Kasumi-1 (cell line): ENCODE data around the gene PRKCI.
"Not testable (repeated sequence)": the region's sequence is repeated elsewhere in the genome, so short reads cannot be mapped to it uniquely, and the experiment has no call there.

Source experiments
- DNase-seq, 2 experiments: peaks; one replicate each; lab custom pipeline; 2025; lab: John Stamatoyannopoulos, UW

Gene PRKCI

DNA sequence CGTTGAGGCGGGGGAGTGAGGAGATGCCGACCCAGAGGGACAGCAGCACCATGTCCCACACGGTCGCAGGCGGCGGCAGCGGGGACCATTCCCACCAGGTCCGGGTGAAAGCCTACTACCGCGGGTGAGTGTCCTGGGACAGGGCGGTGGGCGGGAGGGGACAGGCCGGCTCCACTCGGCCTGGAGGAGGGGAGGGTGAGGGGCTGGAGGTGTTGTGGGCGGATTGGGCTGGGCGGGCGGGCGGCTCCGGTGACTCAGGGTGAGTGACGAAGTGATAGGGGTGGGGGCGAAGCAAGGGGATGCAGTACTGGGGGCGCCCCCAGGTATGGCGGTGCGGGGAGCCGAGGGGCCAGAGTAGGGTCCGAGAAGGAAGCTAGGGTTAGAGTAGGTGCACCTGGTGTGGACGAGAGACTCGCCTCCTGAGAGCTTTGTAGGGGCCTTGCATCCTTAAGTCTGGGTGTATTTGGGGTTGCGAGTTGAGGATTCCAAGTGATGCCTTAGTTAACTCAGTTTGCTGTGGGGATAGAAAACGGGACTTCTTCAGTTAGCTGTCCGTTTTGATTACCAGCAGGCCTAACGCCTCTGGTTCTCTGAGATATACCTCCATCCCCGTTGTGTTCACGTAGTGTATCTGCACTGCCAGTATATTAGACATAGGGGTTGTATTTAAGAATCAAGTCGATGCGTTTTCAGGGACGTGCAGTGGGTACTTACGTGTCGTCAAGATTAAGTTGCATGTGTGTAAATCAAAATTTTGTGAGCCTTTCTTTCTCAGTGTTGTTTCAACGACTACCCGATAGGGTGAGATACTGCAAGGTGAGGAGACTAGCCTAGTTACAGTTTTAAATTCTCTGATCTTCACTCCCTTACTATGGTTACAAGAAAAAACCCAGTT is 670 bp downstream of the PRKCI start:
- peak; percentile 30 to 66 for DNase-seq

DNA sequence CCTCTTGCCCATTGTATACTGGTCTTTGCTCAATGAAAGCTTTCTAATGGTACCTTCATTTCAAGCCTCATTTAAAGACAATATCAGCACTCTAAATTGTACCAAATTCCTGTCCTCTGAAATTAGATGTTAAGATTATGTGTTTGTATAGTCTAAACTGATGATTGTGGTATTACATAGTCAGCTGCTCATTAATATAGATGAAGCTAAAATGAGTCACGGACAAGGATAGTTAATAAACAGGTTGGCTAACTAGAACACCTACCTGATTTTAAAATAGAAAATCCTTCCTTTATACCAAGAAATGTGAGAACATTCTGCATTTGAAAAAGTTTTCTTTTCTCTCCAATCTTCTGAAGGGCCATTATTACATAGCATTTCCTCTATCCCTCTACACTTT is 2.9 kb downstream of the PRKCI start:
- DNase-seq = no peak

DNA sequence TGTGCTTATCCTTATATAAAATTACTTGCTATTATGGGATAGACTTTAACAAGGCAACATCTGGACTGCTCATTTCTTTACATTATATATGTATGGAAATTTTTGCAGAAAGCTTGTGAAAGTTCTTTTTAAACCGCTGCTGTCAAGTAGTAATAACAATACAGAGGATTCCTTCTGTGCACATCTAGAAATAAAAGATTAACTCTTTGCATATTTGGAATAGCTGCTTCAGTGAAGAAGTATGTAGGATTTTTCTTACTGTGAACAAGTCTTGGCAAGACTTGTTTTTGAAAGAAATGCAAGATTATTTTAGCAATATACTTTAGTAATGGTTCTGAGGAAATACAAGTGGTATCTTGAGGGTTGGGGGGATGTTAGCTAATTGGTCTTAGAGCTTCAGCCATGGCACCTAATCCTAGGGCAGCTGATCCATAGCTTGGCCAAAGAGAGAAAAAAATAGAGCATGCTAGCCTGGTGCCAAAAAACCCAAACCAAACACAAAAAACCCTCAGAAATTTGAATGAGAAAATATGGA is 4.3 kb downstream of the PRKCI start:
- no peak for DNase-seq

DNA sequence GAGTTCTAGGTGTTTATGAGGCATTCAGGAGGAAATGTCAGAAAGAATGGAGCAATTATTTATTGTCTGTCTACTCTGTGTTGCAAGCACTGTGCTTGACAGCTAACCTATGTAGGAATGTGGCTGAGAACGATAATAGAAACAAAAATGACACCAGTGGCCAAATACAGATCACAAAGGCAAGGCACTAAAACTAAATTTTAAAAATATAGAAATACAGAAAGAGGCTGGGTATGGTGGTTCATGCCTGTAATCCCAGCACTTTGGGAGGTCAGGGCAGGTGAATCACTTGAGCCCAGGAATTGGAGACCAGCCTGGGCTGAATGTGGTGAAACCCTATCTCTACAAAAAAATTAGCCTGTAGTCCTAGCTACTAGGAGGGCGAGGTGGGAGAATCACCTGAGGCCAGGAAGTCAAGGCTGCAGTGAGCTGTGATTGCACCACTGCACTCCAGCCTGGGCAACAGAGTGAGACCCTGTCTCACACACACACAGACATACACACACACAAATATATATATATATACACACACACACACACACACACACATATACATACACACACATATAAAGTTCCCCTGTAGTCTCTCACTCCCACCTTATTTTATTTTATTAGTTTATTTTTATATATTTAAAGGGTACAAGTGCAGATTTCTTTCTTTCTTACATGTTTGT is 6.0 kb downstream of the PRKCI start:
- DNase-seq = no peak

DNA sequence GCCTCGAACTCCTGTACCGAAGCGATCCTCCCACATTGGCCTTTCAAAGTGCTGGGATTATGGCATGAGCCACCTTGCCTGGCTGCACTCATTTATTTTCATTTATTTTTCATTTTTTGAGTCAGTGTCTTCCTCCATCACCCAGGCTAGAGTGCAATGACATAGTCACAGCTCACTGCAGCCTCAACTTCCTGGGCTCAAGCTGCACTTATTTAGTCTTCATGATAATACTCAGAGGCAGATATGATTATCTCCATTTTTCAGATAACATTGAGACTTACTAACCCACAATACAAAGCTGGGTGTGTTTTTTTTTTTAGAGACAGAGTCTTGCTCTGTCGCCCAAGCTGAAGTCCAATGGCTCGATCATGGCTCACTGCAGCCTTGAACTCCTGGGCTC is 10.0 kb downstream of the PRKCI start:
- no peak for DNase-seq

DNA sequence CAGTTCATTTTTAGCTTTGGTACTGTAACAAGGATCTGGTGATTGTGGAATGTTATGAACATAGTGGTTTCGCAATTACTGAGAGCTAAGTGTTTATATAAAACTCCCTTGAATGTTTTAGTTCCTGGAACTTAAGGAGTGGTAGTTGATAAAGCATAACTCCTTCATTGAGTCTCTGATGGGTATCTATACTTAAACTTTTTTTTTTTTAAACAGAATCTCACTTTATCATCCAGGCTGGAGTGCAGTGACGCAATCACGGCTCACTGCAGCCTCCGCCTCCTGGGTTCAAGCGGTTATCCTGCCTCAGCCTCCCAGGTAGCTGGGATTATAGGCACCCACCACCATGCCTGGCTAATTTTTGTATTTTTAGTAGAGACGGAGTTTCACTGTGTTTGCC is 11.3 kb downstream of the PRKCI start:
- DNase-seq = no peak

DNA sequence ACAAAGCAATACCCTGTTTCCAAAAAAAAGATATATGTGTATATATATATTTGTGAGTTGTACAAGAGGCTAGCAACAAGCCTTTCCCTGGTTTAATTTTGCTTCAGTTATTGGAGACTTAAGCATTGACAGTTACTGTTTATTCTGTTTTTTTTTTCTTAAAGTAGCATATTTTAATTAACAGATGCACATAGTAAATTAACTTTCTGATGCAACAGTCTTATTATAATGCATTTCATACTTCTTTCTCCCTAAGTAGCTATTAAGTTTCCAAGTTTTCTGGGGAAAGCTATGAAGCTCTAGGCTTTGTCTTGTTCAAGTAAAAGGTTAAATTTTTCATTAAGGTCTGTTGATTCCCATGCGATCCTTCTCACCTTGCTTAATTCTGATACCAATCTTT is 17.9 kb downstream of the PRKCI start:
- DNase-seq = no peak

DNA sequence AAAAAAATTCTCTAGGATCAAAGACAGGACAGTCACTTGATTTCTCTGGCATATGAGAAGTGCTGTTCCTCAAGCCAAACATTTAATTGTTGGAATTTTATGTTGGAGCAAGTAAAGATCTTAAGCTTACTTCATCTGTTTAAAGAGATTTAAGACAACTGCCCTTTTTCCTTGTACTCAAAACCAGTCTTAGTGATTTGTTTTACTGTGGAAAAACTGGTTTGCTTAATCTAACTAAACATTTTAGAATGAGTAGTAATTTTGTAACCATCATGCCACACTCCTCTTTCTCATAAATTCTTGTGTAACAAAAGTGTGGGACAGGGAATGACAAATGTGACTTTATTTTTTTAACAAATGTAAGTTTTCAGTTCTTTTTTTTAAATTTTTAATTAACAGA is 18.4 kb downstream of the PRKCI start:
- no peak for DNase-seq

DNA sequence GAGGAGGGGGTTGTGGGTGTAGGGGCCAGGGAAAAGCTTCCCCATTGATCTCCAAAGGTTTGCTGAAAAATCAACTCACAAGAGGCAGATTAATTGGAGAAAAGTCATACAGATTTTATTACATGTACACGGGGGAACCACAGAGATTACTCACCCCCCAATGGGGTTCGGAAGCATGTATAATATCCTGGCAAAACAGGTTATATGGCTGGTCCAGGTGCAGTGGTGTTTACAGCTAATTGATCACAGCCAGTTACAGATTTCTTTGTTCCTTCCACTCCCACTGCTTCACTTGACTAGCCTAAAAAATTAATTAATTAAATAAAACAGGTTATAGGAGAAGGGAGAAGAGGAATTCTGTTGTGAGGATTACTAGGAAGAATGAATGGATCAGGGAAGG is 22.4 kb downstream of the PRKCI start:
- DNase-seq = no peak

DNA sequence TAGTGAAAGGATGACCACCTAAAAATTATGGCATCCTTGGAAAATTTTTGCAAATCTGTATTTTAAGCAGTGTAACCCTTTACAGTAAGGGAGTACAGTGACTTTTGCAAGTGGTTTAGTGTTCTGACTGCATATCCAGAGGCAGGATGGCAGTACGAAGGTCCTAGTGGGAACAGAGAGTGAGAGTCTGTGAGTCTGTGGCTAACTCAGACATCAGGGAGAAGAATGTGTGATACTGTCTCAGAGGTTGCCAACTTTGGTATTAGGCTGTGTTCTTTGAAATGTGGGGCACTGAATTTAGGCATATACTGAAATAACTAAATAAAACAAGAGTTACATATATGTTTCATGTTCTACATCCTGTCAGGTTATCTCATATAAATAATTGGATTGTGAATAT is 25.7 kb downstream of the PRKCI start:
- DNase-seq = no peak

DNA sequence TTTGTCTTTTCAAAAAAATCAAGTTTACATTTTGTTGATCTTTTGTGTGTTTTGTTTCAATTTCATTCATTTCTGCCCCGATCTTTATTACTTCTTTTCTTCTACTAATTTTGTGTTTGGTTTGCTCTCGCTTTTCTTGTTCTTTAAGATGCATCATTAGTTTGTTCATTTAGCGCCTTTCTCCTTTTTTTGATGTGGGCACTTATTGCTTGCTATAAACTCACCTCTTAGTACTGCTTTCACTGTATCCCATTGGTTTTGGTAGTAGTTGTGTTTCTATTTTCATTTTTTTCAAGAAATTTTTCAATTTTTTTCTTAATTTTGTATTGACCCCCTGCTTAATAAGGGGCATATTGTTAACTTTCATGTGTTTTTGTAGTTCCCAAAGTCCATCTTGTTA is 34.4 kb downstream of the PRKCI start:
- no peak for DNase-seq

DNA sequence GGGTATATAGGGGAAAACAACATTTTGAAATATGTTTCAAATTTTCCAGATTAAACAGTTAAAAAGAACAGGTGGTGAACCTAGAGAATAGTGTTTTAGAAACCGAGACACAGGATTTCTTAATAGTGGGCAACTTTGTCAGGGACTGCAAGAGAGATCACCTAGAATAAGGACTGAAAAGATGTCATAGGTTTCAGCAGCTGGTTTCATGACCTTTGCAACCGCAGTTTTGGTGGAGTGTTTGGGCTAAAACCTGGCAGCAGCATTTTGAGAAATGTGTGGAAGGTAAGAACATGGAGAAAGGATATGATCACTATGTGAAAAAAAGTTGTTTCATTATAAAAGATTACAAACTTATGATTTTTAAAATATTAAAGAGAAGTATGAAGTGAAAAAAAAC is 34.9 kb downstream of the PRKCI start:
- DNase-seq = no peak

DNA sequence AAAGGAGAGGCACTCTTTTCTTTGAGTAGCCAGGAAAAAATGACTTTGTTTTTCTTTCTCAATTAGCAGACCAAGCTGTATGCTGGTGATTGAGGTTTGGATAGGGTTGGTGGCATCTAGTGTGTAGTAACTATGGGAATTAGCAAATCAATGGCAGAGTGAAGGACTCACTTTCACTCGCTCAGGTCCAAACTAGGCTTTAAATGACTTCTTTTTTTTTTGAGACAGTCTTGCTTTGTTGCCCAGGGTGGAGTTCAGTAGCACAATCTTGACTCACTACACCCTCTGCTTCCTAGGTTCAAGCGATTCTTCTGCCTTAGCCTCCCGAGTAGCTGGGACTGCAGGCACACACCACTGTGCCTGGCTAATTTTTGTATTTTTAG is 35.9 kb downstream of the PRKCI start:
- DNase-seq = no peak

DNA sequence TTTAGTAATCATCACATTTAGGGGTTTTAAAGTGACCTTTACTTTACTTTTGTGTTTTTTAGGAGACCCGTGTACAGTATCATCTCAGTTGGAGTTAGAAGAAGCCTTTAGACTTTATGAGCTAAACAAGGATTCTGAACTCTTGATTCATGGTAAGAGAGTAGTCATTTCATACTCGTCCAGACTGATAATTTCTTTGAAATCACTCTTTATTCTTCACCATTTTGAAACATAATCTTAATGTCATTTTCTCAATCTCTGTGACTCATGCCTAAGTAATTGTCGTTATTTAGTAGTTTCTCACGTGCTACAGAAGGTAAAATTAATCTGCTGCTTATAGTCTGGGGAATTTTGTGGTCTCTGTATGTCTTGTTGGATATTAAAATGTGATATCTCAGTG is 37.7 kb downstream of the PRKCI start:
- no peak for DNase-seq

DNA sequence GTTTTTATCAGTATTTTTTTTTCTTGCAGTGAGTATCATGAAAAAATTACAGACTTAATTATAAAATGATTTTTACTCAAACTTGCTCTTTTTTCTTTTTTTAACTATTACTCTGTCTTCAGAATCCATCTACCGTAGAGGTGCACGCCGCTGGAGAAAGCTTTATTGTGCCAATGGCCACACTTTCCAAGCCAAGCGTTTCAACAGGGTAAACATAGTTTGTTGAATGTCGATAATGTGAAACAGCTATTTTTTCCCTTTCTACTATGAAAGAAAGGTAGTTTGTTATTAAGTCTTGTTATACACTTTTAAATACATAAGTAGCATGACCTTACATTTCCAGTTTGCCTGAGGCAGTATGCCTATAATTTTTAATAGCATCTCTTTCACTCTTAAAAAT is 45.6 kb downstream of the PRKCI start:
- DNase-seq = no peak

DNA sequence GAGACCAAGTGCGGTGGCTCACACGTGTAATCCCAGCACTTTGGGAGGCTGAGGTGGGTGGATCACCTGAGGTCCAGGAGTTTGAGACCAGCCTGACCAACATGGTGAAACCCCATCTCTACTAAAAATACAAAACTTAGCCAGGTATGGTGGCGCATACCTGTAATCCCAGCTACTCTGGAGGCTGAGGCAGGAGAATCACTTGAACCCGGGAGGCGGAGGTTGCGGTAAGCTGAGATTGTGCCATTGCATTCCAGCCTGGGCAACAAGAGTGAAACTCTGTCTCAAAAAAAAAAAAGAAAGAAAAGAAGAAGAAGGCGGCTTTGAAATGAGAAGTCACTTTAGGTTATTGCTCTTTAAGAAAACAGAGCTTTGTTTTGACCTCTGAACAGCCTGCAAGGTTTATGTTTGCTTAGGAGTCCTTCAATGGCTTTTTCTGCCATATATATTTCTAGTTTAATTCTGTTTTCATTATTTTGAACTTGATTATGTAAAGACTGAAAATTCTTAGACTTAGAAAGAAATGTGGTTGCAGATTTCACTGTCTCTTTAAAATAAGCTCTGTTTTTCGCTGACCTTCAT is 47.5 kb downstream of the PRKCI start:
- not testable (repeated sequence) for DNase-seq

DNA sequence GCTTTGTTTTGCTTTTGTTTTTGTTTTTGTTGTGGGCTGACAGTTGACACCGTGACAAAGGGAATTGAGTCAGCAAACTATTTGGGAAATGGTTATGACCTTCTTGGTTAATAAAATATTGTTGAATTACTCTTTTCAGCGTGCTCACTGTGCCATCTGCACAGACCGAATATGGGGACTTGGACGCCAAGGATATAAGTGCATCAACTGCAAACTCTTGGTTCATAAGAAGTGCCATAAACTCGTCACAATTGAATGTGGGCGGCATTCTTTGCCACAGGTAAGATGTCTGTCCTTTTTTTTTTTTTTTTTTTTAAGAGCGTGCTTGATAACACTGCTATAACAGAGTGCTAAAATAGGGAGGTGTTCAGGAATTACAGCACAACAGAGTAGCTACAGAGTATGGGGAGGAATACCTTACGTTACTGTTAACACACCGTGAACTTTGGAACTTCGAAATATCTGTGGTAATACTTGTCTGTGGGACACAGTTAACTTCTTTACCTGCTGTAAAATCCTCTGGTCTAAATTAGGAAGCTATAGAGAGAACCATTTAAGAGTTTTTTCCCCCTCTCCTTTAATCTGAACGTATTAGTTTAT is 48.2 kb downstream of the PRKCI start:
- DNase-seq = no peak

DNA sequence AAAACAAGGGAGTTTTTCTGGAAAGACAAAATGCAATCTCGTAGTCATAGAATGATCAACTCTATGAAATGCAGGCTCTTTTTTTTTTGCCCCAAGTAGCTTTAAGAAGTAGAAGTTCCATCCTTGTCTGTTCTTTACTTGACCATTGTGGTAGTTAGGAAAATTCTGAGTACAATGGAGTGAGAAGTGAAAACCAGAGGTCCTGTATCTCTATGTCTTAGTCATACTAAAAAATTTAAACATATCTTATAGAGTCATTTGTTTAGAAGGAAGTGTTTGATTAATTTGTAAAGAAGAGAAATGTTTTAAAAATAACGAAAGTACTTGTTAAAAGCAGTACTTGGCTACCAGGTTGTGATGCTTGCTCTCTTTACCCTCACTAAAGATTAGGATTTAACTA is 52.4 kb downstream of the PRKCI start:
- DNase-seq = no peak

DNA sequence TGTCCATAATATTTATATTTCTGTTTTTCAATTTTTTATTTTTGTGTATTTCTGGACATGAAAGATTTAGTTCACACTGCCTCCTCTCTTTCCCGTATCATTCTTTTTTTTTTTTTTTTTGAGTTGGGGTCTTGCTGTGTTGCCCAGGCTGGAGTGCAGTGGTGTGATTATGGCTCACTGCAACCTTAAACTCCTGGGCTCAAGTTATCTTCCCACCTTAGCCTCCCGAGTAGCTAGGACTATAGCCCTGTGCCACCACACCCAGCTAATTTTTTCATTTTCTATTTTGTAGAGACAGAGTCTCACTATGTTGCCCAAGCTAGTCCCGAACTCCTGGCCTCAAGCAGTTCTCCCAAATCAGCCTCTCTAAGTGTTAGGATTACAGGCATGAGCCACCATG is 53.6 kb downstream of the PRKCI start:
- DNase-seq = no peak

DNA sequence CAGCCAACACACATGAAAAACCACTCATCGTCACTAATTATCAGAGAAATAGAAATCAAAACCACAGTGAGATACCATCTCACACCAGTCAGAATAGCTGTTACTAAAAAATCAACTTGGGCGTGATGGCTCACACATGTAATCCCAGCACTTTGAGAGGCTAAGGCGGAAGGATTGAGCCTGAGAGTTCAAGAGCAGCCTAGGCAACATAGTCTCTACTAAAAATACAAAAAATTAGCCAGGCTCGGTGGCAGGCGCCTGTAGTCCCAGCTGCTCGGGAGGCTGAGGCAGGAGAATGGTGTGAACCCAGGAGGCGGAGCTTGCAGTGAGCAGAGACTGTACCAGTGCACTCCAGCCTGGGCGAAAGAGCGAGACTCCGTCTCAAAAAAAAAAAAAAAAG is 55.1 kb downstream of the PRKCI start:
- DNase-seq = not testable (repeated sequence)

DNA sequence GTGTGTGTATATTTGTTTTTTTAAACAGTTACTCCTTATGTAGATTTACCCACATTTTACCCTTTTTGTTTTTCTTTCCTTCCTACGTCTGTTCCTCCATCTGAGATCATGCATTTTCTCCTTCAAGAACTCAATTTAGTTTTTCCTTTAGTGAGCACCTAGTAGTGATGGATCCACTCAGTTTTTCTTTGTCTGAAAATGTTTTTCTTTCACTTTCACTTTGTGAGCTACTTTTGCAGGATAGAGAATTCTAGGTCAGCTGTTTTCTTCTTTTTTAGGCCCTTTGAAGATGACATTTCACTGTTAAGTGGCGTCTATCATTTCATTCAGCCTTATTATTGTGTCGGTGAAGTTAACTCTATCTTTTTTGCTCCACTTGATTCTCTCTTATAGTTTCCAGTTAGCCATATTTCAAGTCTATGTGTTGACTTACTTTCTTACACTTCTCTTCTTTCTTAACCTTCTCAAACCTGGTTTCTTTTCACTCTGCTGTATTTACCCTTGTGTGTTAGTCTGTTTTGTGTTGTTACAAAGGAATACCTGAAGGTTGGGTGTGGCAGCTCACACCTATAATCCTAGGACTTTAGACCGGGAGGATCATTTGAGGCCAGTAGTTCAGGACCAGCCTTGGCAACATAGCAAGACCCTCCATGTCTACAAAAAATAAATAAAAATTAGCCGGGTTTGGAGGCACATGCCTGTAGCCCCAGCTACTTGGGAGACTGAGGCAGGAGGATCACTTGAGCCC is 55.8 kb downstream of the PRKCI start:
- DNase-seq = peak in 1 of 2 experiments; percentile 16

DNA sequence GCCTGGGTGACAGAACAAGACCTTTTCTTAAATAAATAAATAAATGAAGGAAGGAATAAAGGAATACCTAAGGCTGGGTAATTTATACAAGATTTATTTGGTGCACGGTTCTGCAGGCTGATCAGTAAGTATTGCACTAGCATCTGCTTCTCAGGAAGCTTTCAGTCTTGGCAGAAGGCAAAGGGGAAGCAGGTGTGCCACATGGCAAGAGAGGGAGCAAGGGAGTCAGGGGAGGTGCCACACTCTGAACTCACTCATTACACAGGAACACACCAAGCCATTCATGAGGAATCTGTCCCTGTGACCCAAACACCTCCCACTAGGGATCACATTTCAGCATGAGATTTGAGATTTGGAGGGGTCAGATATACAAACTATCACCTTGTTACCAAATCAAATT is 56.4 kb downstream of the PRKCI start:
- peak in 1 of 2 experiments; percentile 6 for DNase-seq
